ENCODE data around the gene CDC42BPA. TPM values are rescaled to one million over a fixed set of nuclear protein-coding genes. Genes with fewer than 3 reads are reported as not detected.

The CDC42BPA gene
- total and polyA plus RNA-seq, 9 of the 15 experiments (the other 6 are each of a cell fraction or from before 2014, with no cell fraction given): 8.0 to 77.5 (median 52.1) TPM

GRCh38 chr1:227316456-227316855, 1.8 kb downstream of the CDC42BPA start (continued):
- TF ChIP-seq ZBTB8A (IDR thresholded peaks at IDR 0.05; ENCODE audit: partially characterized antibody): no peak
- no peak for TF ChIP-seq MXD1 (CRISPR knock-in tag; IDR thresholded peaks at IDR 0.05; ENCODE audit: borderline replicate concordance, poor library complexity, severe bottlenecking)
- no peak for TF ChIP-seq EP300 (IDR thresholded peaks at IDR 0.05; ENCODE audit: low read length)

DNA sequence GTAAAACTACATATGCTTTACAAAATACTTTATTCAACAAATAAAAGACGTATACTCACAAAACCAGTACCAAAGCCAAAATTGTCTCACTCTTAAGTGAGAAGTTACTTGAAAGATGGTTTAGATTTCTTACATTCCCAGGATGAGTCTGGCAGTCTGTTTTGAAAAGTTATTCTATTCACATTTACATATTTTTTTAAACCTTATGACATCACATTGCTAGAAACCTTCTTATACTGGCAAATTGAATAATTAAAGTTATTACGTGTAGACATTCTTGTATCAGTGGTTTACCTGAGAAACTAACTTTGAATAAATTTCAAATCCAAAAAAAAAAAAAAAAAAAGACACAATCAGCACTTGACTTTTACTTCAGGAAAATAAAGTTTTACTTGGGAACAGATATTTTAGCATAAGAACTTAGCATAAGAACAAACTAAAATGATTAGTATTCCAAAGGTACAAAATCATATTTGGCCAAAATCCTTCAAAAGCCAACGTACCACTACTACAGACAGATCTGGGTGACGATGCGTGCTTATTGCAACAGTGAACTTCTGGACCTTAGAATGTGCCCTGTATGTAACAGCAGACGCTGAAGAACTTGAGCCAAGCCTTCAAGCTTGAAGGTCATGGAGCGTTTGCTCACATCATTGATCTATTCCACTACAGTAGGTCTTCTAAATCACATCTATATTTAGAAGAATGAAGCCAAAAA, 2.5 kb downstream of the CDC42BPA start:
- H3K36me3 ChIP-seq (ENCODE audit: control insufficient read depth, insufficient read depth, low read length): 0 out of 3 replicates have a peak, but pooled peaks cover 3% of the 10 kb centered on the region
- H3K4me1 ChIP-seq (replicated peaks in 1 of 2; ENCODE audit: control insufficient read depth in 2 of 2, insufficient read depth in 2 of 2, low read length in 2 of 2): peaks cover 19% of the 10 kb centered on the region in 2 experiments; a peak in 4 of 5 replicates
- no peaks in the 10 kb centered on the region for H3K9me3 ChIP-seq (replicated peaks; ENCODE audit: control insufficient read depth, insufficient read depth, low read depth, low read length)
- in situ Hi-C loops (cut with MboI) (no loop called here), intact Hi-C loops (cut with micrococcal nuclease) (loop anchor here (2.0 to 10.0 kb wide), 5 partner anchors 81 to 371 kb away; partner anchors contain the start of gene COQ8A)
- ATAC-seq (peak; percentile 71), DNase-seq (ENCODE audit: extremely low read depth in 1 of 4, low spot score in 3 of 4) (peak in 2 of 4 experiments; percentile 65 to 86), FAIRE-seq (peak; percentile 90)
- ChIA-PET CTCF (ENCODE audit: low intra/inter-chr PET ratio) (no interaction called here), POLR2A (interaction anchor here (0.5 to 1.5 kb wide), 8 partner anchors 8 to 121 kb away, joined by 3 to 10 read pairs (median 4); no protein-coding TSS in a partner anchor)
- peak overlapping the region; percentile 88 for H3K27ac ChIP-seq (ENCODE audit: extremely low read depth, low read depth, low read length)
- peak overlapping the region; percentile 88 for H3K4me2 ChIP-seq (ENCODE audit: insufficient read depth, low read length)
- peak overlapping the region; percentile 75 to 81 for H3K9ac ChIP-seq (ENCODE audit: insufficient read depth in 1 of 2, low read depth in 2 of 2, low read length in 2 of 2)
- H3K27me3 ChIP-seq (ENCODE audit: control insufficient read depth in 2 of 2, insufficient read depth in 2 of 2, low read length in 2 of 2): no peaks in the 10 kb centered on the region
- peaks cover 78% of the 10 kb centered on the region for H3K79me2 ChIP-seq (ENCODE audit: control insufficient read depth, insufficient read depth, low read length)
- BruUV-seq (replicated peaks): no TSS peak
- under 1% methylated on average over 7 of the region's 7 CpGs for WGBS (ENCODE audit: insufficient coverage, low coverage, missing lambda C conversion rate)
- peak overlapping the region; percentile 77 for H3K4me3 ChIP-seq
- no peak overlapping the region for H2AFZ ChIP-seq (ENCODE audit: low read depth, low read length)
- H3K9me1 ChIP-seq (ENCODE audit: control insufficient read depth, insufficient read depth, low read length): no peaks in the 10 kb centered on the region
- H4K20me1 ChIP-seq (replicated peaks; ENCODE audit: control insufficient read depth, insufficient read depth, low read length): no peaks in the 10 kb centered on the region; the same call in 1 of the 2 replicates
- TF ChIP-seq DEAF1 (CRISPR knock-in tag; IDR thresholded peaks at IDR 0.05) (no peak), ZC3H8 (IDR thresholded peaks at IDR 0.05) (no peak), RBM25 (IDR thresholded peaks at IDR 0.05; ENCODE audit: low read depth, low read length, severe bottlenecking) (no peak), ZC3H11A (IDR thresholded peaks at IDR 0.05; ENCODE audit: low read depth, low read length) (no peak), CEBPG (CRISPR knock-in tag; IDR thresholded peaks at IDR 0.05) (peak; percentile 67), CEBPG (tag; conservative IDR thresholded peaks at IDR 0.05 in 1 of 2, IDR thresholded peaks at IDR 0.05 in 1 of 2) (peak; percentile 31 to 77; a peak in 2 of 4 replicates), ESRRA (IDR thresholded peaks at IDR 0.05; ENCODE audit: borderline replicate concordance, low read depth) (peak; percentile 62; the same call in 1 of the 2 replicates), ZNF408 (CRISPR knock-in tag; IDR thresholded peaks at IDR 0.05; ENCODE audit: low read depth) (no peak)
- TF ChIP-seq, protein P1, sequence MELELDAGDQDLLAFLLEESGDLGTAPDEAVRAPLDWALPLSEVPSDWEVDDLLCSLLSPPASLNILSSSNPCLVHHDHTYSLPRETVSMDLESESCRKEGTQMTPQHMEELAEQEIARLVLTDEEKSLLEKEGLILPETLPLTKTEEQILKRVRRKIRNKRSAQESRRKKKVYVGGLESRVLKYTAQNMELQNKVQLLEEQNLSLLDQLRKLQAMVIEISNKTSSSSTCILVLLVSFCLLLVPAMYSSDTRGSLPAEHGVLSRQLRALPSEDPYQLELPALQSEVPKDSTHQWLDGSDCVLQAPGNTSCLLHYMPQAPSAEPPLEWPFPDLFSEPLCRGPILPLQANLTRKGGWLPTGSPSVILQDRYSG (tag; conservative IDR thresholded peaks at IDR 0.05; ENCODE audit: low read depth): no peak
- TF ChIP-seq, protein P2, sequence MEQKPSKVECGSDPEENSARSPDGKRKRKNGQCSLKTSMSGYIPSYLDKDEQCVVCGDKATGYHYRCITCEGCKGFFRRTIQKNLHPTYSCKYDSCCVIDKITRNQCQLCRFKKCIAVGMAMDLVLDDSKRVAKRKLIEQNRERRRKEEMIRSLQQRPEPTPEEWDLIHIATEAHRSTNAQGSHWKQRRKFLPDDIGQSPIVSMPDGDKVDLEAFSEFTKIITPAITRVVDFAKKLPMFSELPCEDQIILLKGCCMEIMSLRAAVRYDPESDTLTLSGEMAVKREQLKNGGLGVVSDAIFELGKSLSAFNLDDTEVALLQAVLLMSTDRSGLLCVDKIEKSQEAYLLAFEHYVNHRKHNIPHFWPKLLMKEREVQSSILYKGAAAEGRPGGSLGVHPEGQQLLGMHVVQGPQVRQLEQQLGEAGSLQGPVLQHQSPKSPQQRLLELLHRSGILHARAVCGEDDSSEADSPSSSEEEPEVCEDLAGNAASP (IDR thresholded peaks at IDR 0.05): no peak
